Caki2 (cell line): ENCODE data around the gene NXPH1. TPM values are rescaled to one million over a fixed set of nuclear protein-coding genes. Genes with fewer than 3 reads are reported as not detected.

ENCODE experiments used
- DNase-seq: peaks from one replicate; pipeline ENCODE4 v3.0.0-alpha.2; 2015; ENCODE audit warnings: low read depth
- in situ Hi-C: cut with HindIII; loops from 2 replicates; pipeline ENCODE4 v1.10.0; 2016; ENCODE audit warnings: low sequenced_read_pairs, low pct_unique_long_range_greater_than_20kb, mixed read lengths
- total RNA-seq: library from RNA; depleted of rRNA; stranded (reverse); fragments of >200 nt; shearing (Covaris generic); gene quantifications from 2 replicates; pipeline ENCODE4 v1.2.3, GENCODE V29; 2014; ENCODE audit warnings: low replicate concordance

Gene NXPH1
- total RNA-seq, 1 experiment from 2014 or later, result 0.14 TPM

DNA sequence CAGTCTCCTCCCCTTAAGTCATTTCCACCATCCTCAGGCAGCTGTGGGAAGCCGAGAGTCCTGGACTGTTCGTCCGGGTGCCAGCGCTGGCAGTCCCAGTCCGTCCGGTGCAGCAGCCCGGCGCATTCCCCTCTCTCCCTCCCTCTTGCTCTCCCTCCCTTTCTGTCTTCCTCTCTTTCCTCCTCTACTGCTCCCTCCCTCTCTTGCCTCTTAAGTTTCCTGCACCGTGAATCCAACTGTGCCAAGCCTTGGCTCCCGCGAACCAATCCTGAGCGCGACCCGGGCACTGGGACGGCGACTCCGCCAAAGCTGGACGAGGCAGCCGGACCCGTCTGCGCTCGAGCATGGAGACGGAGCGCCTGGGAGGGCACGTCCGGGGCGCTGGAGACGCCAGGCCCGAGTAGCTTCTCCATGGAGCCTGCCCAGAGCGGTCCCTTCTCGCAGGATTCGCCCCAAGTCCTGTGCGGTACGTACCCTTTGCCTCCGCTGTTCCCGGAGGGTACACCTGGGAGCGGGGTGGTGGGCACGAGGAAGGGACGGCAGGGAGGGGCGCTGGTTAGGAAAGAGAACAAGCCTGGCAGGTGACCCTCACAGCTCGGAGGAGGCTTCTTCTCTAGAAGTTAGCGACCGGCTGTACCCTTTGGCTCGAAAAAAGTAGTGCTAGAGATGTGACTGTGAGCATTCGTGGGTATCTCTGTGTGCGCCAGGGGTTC lies 1.0 kb downstream of the NXPH1 start:
- in situ Hi-C loops, result no loop called here
- DNase-seq, result no peak

DNA sequence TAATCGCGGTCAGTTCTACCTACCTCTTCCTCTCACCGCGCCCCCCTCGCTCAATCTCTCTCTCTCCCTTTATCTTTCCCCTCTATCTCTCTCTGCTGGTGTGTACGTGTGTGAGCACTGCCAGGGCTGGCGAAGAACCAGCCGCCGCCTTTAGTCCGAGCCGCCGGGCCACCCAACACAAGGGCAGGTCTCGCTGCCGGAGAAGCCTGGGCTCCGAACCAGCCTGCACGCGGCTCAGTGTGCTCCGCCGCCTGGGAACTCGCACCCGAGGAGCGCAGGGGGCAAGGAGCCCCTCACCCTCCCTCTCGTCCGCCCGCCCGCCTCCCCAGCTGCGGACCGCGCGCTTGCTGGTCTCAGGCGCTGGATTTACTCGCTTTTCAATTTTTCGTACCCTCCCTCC lies 1.7 kb downstream of the NXPH1 start:
- in situ Hi-C loops, result no loop called here
- no peak for DNase-seq

DNA sequence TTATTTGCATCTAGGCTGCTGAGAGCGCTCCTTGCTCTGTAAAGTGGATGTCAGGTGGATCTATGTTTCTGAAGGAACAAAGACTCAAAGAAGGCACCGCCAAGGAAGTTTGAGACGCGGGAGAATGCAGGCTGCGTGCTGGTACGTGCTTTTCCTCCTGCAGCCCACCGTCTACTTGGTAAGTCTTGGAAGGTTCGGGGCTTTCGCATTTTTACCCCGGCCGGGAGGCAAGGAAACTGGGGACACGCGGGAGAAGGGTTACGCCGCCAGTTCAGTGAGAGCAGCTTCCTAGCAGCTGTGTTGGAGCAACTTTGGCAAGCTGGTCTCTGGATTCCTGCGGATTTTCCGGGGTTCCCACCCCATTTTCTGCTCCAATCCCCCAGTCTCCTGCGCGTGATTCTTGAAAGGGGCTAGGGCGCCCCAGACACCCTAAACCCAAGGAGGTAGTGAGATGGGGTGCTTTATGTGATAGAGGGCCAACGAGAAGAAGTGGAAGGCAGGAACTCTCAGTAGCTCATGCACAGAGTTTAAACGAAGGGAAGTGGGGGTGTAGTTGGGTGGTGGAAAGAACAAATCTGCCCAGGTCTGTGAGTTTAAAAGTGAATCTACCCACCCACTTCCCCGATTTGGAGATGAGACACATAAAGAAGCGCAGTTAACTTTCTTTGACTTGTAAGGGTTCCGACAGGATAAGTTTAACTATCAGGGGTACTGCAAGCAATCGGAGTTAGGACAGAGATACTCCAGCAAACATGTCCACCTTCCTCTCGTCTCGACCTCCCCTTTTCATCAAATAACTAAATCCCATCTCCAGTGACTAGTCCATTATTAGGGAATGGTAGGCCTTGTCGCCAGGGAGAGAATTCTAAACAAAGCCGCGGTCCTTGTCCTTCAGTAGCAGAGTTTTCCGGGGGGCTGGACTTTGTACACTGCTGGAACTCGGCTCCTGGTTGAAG lies 2.5 kb downstream of the NXPH1 start:
- no peak for DNase-seq
- in situ Hi-C loops, result no loop called here

DNA sequence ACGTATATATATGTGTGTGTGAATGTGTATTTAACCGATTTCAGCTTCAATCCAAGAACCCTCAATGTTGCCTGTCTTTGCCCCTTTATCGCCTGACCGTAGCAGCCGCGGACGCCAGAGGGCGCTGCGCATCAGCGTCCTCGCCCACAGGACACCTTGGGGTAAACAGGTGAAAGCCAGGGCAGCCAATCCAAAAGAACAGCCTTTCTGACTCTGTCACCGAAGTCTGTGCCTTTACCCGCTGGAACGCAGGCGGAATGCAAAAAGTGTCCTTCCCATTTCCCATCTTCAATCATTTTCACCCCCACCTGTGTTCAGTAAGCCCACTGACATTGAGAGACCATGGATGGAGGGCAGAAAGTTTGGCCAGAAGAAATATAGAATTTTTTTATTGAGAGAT lies 3.6 kb downstream of the NXPH1 start:
- DNase-seq, result peak; percentile 38
- in situ Hi-C loops, result no loop called here

DNA sequence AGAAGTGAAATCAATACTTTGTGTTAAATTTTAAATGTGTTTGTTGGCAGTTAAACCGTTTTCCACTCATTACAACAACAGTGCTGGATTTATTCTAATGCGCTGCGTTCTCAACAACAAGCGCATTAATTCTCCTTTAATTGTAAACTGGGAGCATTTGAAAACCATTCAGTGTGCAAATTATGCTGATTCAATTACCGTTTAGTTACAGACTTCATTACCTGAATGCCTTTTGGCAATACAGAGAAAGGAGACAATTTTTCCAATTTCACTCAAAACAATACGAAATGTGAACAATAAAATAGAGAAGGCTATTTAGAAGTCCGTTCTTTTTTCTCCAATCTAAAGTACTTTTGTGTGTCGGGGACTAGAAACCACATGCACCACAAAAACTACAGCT lies 4.2 kb downstream of the NXPH1 start:
- in situ Hi-C loops, result no loop called here
- DNase-seq, result no peak

DNA sequence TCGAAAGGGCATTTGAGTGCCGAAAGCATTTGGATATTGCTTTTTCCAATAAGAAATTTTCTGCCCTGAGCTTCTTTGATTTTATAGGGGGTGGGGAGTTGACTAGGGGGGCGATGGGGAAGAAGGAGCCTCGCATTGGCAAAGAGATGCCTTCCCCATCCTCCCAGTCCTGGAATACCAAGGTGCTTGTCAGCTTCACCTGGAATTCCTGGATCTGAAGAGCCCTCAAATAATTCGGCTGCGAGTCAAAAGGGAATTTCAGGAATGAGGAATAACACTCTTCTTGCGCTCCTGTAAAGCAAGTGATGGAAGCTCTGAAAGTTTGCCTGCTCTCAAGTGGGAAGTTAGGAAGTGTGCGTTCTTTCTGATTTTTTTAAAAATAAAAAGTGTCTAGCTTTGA lies 7.3 kb downstream of the NXPH1 start:
- no peak for DNase-seq
- in situ Hi-C loops, result no loop called here

DNA sequence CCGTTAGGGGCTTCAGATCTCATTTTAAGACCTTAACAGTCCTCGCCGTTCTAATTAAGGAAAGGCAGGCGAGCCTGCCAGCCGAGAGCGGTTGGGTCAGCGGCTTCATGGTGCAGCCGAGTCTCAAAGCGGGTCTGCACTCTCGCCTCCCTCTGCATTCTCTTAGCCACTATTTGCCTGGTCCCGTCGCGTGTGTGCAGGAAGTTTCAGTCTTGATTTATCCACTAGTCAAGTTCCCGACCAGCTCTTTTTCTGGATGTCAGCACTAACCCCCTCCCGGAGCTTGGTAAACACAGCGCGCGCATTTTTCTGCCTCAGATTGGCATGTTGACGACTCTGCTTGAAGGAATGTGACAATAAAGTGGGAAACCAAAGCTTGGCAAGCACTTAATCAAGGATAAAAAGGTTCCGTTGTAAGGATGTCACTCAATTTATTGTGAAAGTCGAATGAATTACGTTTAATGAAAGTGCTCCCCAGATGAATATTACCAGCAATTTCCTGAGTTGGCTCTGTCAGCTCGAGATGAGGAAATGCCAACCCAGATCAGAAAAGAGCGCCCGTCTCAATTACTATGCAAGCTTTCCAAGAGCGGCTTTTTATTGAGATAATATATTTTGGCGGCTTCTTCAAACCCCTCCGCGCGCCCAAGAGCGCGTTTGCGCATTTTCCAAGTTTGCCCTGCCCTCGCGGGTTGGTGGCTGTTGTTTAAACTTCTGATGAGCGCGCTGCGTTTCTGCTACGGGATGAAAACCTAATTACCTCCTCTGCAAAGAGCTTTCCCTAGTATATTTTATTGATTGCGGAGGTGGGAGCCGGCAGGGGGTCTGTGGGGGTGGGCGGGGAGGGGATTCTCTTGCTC lies 7.9 kb downstream of the NXPH1 start:
- in situ Hi-C loops, result no loop called here
- no peak for DNase-seq

DNA sequence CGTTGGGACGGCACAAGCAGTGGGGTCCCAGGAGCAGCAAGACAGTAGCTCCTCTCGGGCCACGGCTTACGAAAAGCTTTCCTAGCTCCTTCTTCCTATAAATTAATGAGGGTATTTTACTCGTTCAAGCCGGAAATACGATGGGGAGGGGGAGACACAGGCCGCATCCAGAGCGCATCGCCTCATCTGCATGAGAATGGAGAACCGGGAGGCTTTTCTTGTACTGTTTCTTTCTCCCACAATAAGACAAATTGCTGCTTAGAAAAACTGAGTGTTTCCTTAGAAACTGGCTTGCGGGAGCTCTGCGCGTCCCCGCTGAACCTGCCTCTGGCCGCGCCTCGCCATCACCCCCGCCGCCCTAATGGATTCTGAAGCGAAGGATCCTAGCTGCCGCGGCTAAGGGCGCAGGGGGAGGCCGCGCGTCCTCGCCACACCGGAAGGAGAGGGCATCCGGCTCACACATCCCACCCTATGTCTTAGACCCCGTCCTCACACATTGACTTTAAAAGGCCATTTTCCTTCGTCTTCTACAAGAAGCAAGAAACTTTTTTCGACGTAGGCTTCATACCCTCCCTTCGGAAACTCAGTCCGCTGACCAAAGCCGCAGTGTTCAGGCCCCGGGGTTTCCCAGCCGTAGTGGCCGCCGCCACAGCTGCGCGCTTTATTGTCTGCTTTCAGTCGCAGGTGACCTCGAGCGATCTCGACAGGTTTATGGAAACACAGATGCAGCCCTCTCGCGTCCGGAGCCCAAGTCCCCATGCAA lies 8.8 kb downstream of the NXPH1 start:
- DNase-seq, result no peak
- in situ Hi-C loops, result no loop called here

DNA sequence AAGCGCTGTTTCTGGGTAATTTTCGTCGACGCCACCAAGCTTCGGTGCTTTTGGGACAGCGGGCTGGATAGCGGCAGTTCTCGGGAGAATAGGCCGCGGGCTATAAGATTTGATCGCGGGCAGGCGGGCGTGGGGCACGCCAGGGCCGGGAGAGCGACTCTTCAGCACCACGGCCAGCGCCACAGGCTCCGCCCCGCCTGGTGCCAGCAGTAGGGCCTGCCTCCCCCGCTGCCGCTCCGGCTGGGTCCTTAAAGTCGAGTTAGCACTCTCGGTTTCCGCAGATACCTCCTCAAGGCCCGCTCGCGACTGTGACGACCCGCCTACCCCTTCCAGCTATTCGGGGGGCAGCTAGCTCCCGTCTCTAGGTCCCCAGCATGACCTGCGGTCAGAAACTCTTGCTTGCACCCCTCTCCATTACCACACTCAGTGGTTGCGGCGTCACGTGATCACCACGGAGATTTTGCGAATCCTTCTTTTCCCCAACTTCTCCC lies 9.4 kb downstream of the NXPH1 start:
- in situ Hi-C loops, result no loop called here

DNA sequence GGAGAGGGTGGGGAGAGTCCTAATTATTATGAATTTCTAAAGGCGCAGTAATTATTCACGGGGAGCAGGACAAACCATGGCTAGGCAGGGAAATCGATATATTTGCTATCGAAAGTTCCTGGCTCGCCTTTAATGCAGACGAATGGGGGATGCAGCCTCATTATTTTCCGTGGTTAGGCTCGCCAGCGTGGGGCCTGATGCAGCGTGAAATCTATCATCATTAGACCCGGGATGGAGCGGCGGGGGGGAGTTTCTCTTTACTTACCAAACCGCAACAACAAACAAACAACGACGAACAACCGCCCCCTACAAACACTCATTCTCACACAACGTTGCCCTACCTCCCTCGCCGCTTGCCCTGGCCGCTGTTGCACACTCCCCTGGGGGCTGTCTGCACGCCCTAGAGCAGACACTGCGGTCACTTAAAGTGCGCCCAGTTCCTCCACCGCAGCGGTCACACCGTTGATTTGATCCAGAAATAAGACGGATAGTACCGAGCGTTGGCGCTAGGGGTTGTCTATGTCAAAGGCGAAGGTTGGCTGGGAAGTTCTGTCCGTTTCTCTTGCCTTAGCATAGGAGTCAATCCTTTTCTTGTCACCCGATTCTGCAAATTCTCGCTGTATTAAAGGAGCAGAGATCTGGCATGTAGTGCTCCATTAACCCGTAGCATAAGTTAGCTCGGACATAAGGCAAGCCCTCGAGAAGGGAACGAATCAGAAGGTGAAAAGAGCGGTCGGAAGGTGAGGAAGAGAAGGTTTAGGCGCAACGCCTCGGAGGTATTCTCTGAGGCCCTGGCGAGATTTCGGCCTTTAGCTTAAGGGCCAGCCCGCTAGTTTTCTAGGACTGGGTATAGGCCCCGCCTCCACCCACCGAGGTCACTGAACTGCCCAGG lies 10.4 kb downstream of the NXPH1 start:
- DNase-seq, result no peak
- in situ Hi-C loops, result no loop called here

More for the DNA sequence above, 9.4 kb downstream of the NXPH1 start:
- peak; percentile 9 for DNase-seq

DNA sequence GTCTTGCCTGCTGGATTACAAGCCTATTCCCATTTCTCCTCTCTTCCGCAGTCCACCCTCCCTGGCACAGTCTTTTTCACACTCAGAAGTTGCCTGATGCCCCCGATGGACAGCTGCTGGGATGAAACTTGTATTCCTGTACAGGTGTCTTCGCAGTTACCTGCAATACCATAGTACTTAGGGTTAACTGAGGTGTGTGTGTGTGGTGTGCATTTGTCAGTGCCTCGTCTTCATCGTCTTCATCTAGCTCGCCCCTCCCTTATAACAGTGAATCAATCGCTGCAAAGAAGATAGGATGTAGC lies 11.0 kb downstream of the NXPH1 start:
- in situ Hi-C loops, result no loop called here

DNA sequence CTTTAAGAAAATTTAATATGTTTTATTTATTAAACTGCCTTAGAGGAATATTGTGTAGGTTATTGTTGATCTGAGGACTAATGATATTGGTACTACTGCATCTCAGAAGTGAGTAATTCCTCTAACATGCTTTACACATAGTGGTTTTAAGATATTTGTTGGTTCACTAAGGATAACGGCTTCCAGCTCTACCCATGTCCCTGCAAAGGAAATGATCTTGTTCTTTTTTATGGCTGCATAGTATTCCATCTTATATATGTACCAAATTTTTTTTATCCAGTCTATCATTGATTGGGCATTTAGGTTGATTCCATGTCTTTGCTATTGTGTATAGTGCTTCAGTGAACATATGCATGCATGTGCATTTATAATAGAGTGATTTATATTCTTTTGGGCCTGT lies 20.1 kb downstream of the NXPH1 start:
- DNase-seq, result no peak
- in situ Hi-C loops, result no loop called here

More for the DNA sequence above, 11.0 kb downstream of the NXPH1 start:
- no peak for DNase-seq

DNA sequence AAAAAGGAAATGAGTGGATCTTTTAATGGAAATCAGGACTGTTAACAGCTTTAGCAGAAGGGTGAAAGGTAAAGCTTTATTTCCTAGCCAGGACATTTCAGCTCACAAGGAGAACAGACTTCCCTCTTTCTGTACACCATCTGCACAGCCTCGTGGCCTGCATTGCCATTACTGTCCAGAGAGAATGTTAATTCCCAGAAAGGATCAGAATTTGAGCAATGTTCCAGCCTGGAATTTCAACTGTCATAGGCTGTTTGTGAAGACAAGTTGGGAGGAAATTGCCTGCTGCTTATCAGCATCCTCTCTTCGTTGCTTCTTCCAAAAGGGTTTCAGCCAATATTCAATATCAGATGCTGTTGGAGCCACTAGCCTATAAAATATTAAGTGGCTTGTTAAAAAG lies 22.0 kb downstream of the NXPH1 start:
- DNase-seq, result no peak
- in situ Hi-C loops, result no loop called here

DNA sequence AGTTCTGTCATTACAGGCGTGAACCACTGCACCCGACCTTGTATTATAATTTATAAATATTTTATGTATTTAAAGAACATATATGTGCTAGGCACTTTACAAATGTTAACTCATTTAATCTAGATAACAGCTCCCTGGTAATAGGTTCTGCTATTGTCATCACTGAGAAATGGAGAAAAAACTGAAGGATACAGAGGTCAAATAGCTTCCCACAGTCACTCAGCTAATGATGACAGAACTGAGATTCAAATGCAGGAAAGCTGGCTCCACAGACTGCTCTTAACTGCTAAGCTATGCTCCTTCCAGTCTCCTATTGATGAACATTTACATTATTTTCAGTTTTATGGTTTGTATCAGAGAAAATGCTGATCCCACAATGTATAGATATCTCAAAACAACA lies 28.9 kb downstream of the NXPH1 start:
- no peak for DNase-seq
- in situ Hi-C loops, result no loop called here

DNA sequence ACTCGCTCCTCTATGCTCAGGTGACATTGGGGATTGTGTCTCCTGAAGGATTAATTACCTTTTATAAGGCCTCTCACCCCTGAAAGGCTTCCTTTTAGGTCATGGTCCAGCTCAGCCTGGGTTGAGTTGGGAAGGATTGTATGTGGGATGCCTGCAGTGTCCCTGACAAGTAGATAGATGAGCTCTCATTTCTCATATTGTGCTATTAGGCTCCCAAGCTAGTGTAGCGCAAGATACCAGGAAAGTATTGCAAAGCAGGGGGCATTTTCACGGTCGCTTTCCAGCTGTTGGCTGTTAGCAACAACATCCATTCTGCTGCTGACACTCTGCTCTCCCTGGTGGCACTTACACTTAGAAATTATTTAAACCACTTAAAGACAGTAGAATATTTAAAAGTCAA lies 31.9 kb downstream of the NXPH1 start:
- in situ Hi-C loops, result no loop called here
- no peak for DNase-seq

DNA sequence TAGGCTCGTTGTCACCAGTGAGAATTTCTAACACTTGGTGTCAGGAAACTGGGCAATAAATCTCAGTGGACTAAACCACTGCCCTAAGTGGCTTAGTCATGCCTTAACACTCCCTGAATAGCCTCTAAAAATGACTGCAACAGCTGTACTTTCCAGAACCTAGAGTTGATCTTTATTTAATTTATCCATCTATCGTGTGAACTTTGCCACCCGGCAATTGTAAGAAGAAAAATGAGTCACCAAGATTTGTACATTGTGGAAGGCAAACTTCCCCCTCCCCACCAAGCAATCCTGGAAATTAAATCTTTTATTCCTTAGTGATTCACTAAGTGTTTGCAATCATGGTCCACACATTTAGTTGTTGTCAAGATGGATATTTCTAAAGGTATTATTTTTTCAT lies 47.1 kb downstream of the NXPH1 start:
- peak; percentile 79 for DNase-seq
- in situ Hi-C loops, result no loop called here

DNA sequence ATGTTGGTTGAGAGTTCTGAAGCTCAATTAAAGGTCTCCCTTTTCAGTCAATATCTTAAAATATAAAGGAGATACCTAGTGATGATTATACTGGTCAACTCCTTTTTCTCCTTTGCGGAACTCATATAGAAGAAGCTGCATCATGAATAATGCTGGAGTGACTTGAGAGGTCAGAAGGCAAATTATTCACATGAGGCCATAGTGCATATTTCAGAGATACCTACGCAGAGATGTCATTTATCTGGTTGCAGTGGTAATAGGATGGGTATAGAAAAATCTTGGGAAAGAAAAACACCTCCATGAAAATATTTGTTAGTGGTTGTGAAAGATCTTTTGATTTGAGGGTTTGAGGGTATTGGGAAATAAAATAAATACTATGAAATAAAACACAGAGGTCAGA lies 47.7 kb downstream of the NXPH1 start:
- peak; percentile 44 for DNase-seq
- in situ Hi-C loops, result no loop called here
